HepG2 (cell line): ENCODE results near the gene IRAK2. TPM values are rescaled to one million over a fixed set of nuclear protein-coding genes. Genes with fewer than 3 reads are reported as not detected.

Source experiments
- ATAC-seq: fragments of 200-7000 bp; cut with Tn5 transposase; 3 replicates; pipeline ENCODE4 v1.9.1; 2020; ENCODE audit warnings: mild to moderate bottlenecking, moderate library complexity
- BruUV-seq: library from RNA; stranded (reverse); fragments of 400-500 nt; replicated peaks from 2 replicates; lab custom pipeline; 2021; lab: Mats Ljungman, UMichigan
- CTCF ChIA-PET: fragments of 300-600 bp; formaldehyde crosslinking; extraction: SDS; loops from one replicate; lab custom pipeline; 2021; ENCODE audit warnings: low total read pairs, inconsistent platforms, low intra/inter-chr PET ratio; lab: Yijun Ruan, JAX
- POLR2A ChIA-PET: fragments of 350-600 bp; sonication (Branson Sonifier 250); formaldehyde crosslinking; loops from one replicate; lab custom pipeline; 2020; ENCODE audit warnings: antibody characterized with exemption, inconsistent platforms; lab: Yijun Ruan, JAX
- DNase-seq: peaks from one replicate; pipeline ENCODE4 v3.0.0-alpha.2; 2015; ENCODE audit warnings: low spot score
- FAIRE-seq: peaks from 3 replicates; lab custom pipeline; 2011; peaks lifted over from hg19 to GRCh38; lab: Jason Lieb, UNC
- H2AFZ ChIP-seq: one replicate; pipeline ENCODE4 v1.6.1; 2011; ENCODE audit warnings: low read length, inconsistent platforms
- H3K27ac ChIP-seq: fragments of 300-600 bp; 3 replicates; pipeline ENCODE4 v1.8.0; 2011; ENCODE audit warnings: mixed run types, mild to moderate bottlenecking, mixed read lengths, low read length, inconsistent platforms; ENCODE audit not compliant: insufficient read depth; ENCODE audit errors: extremely low read length
- H3K27me3 ChIP-seq, 2 experiments: fragments of 200-600 bp in 1 of 2; 2 replicates in 1 of 2; 3 replicates in 1 of 2; pipeline versions ENCODE4 v1.6.0 to v1.8.0; 2011; ENCODE audit warnings: low read length in 2 of 2, mild to moderate bottlenecking in 2 of 2, moderate library complexity in 2 of 2, inconsistent platforms in 1 of 2; ENCODE audit not compliant: insufficient read depth in 2 of 2, control insufficient read depth in 1 of 2
- H3K36me3 ChIP-seq, 2 experiments: fragments of 200-600 bp in 1 of 2; replicated peaks in 1 of 2; 2 replicates in 1 of 2; 3 replicates in 1 of 2; pipeline versions ENCODE4 v1.5.1 to v1.8.0; 2011; ENCODE audit warnings: low read length in 2 of 2, inconsistent platforms in 1 of 2; ENCODE audit not compliant: insufficient read depth in 2 of 2, control insufficient read depth in 1 of 2
- H3K4me1 ChIP-seq: 2 replicates; pipeline ENCODE4 v1.5.1; 2012; ENCODE audit warnings: low read length, inconsistent platforms; ENCODE audit not compliant: insufficient read depth
- H3K4me2 ChIP-seq: 2 replicates; pipeline ENCODE4 v1.6.0; 2011; ENCODE audit warnings: low read depth, low read length, inconsistent platforms
- H3K4me3 ChIP-seq, 3 experiments: fragments of 200-600 bp in 1 of 3; sonication (generic), shearing (Covaris generic) in 1 of 3; replicated peaks in 1 of 3; 2 replicates each; pipeline ENCODE4 v1.5.1; 2011 to 2016; ENCODE audit warnings: low read length in 3 of 3, inconsistent platforms in 2 of 3, low read depth in 2 of 3, mild to moderate bottlenecking in 2 of 3, control low read depth in 1 of 3, mixed read lengths in 1 of 3; ENCODE audit not compliant: insufficient read depth in 1 of 3
- H3K79me2 ChIP-seq: one replicate; pipeline ENCODE4 v1.6.1; 2011; ENCODE audit warnings: low read length, inconsistent platforms; ENCODE audit not compliant: insufficient read depth
- H3K9ac ChIP-seq: 2 replicates; pipeline ENCODE4 v1.6.0; 2011; ENCODE audit warnings: mild to moderate bottlenecking, low read depth, low read length, inconsistent platforms; ENCODE audit not compliant: insufficient read depth
- H3K9me3 ChIP-seq: 2 replicates; pipeline ENCODE4 v1.5.1; 2012; ENCODE audit warnings: mild to moderate bottlenecking, low read length
- H4K20me1 ChIP-seq: 2 replicates; pipeline ENCODE4 v1.6.0; 2011; ENCODE audit warnings: inconsistent platforms, mild to moderate bottlenecking, low read length, moderate library complexity; ENCODE audit not compliant: insufficient read depth
- AGO2 ChIP-seq: fragments of 200-400 bp; formaldehyde crosslinking; optimal IDR thresholded peaks from 2 replicates; pipeline ENCODE3; 2017; ENCODE audit warnings: mild to moderate bottlenecking, low read depth, low read length, moderate library complexity
- POLR2G ChIP-seq: fragments of 200-400 bp; formaldehyde crosslinking; IDR thresholded peaks from 2 replicates; pipeline ENCODE4 v1.6.1; 2018; ENCODE audit warnings: mild to moderate bottlenecking, low read depth, low read length, moderate library complexity
- TFAP4 ChIP-seq: sonication (generic); IDR thresholded peaks from 2 replicates; pipeline ENCODE4 v1.6.1; 2016; ENCODE audit warnings: low read depth, borderline replicate concordance
- ZNF318 ChIP-seq: sonication (generic); formaldehyde crosslinking; IDR thresholded peaks from 2 replicates; pipeline ENCODE4 v1.4.0; 2020; ENCODE audit warnings: mild to moderate bottlenecking, missing genetic modification reagents
- WGBS: methylation state at CpG from one replicate; pipeline ENCODE4 v1.1.6; 2017; ENCODE audit warnings: low lambda C conversion rate; 5-methylcytosine and 5-hydroxymethylcytosine counted together
- in situ Hi-C: cut with HindIII; loops from 2 replicates; pipeline ENCODE4 v1.10.0; 2017; ENCODE audit warnings: low pct_unique_long_range_greater_than_20kb; ENCODE audit not compliant: extremely low pct_ligation_motif_present
- intact Hi-C: fragments of 100-400 bp; cut with micrococcal nuclease; formaldehyde crosslinking; loops from one replicate; pipeline ENCODE4 v1.10.0; 2022; ENCODE audit not compliant: unreplicated experiment
- polyA plus RNA-seq, 8 experiments: library from polyadenylated mRNA; depleted of rRNA in 3 of 8; stranded (reverse) in 7 of 8; unstranded in 1 of 8; fragments of >200 nt; fragmentation: Illumina TruSeq in 4 of 8; extraction: Trizol in 4 of 8; gene quantifications; 2 replicates each; pipeline versions ENCODE4 v1.2.1 to v1.2.3, GENCODE V29; 2011 to 2016; ENCODE audit warnings: low read depth in 4 of 8, missing spikeins in 1 of 8, mixed read lengths in 1 of 8; ENCODE audit not compliant: insufficient read depth in 1 of 8
- total RNA-seq, 5 experiments: library from RNA; depleted of rRNA; stranded (reverse); fragments of >200 nt; fragmentation: Illumina TruSeq; extraction: Trizol; gene quantifications; 2 replicates each; pipeline ENCODE4 v1.2.3, GENCODE V29; 2016; ENCODE audit warnings: low read depth in 1 of 5
- TF ChIP-seq, protein P1 (sequence below): sonication (generic); formaldehyde crosslinking; IDR thresholded peaks from 2 replicates; pipeline ENCODE4 v1.5.0; 2020; ENCODE audit warnings: missing genetic modification reagents

IRAK2 gene
- total and polyA plus RNA-seq, 2 of the 13 experiments (the other 11 are each of a cell fraction or from before 2014, with no cell fraction given): 13.1 to 23.3 TPM

- TF ChIP-seq TFAP4: no peak
- TF ChIP-seq, protein P1, sequence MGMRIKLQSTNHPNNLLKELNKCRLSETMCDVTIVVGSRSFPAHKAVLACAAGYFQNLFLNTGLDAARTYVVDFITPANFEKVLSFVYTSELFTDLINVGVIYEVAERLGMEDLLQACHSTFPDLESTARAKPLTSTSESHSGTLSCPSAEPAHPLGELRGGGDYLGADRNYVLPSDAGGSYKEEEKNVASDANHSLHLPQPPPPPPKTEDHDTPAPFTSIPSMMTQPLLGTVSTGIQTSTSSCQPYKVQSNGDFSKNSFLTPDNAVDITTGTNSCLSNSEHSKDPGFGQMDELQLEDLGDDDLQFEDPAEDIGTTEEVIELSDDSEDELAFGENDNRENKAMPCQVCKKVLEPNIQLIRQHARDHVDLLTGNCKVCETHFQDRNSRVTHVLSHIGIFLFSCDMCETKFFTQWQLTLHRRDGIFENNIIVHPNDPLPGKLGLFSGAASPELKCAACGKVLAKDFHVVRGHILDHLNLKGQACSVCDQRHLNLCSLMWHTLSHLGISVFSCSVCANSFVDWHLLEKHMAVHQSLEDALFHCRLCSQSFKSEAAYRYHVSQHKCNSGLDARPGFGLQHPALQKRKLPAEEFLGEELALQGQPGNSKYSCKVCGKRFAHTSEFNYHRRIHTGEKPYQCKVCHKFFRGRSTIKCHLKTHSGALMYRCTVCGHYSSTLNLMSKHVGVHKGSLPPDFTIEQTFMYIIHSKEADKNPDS: no peak
Observed at GRCh38 chr3:10154335-10155122, 10.2 kb upstream of the IRAK2 start (continued).

GRCh38 chr3:10155123-10155472 lies 9.6 kb upstream of the IRAK2 start:
- WGBS: 97% methylated on average over 4 of the region's 4 CpGs
- Histone ChIP-seq H3K27me3 (no peaks in the 10 kb centered on the region), H3K9ac (no peak overlapping the region), H3K9me3 (no peaks in the 10 kb centered on the region), H3K79me2 (no peaks in the 10 kb centered on the region), H3K4me1 (no peaks in the 10 kb centered on the region), H3K4me3 (no peak overlapping the region), H3K27ac (no peak overlapping the region), H3K36me3 (peaks cover 5 to 25% of the 10 kb centered on the region in 2 experiments; a peak in 3 of 5 replicates), H3K4me2 (no peak overlapping the region), H2AFZ (no peak overlapping the region), H4K20me1 (no peaks in the 10 kb centered on the region)
- ChIA-PET POLR2A (interaction anchor here (0.5 to 2.0 kb wide), 2 partner anchors 12 to 36 kb away, joined by 3 to 4 read pairs; no protein-coding TSS in a partner anchor), CTCF (no interaction called here)
- DNase-seq (no peak), FAIRE-seq (no peak), ATAC-seq (peak; percentile 27; the same call in 2 of the 3 replicates)
- BruUV-seq: no TSS peak
- in situ Hi-C loops (no loop called here), intact Hi-C loops (no loop called here)
- TF ChIP-seq AGO2 (peak; percentile 16), POLR2G (peak; percentile 14; the same call in 1 of the 2 replicates), ZNF318 (CRISPR knock-in tag) (no peak)
